COLO668 (cell line): ENCODE data around the gene PLEKHF1.

Experiments
- DNase-seq: peaks from one replicate; lab custom pipeline; 2025; ENCODE audit not compliant: unreplicated experiment; lab: John Stamatoyannopoulos, UW

Gene PLEKHF1

DNA sequence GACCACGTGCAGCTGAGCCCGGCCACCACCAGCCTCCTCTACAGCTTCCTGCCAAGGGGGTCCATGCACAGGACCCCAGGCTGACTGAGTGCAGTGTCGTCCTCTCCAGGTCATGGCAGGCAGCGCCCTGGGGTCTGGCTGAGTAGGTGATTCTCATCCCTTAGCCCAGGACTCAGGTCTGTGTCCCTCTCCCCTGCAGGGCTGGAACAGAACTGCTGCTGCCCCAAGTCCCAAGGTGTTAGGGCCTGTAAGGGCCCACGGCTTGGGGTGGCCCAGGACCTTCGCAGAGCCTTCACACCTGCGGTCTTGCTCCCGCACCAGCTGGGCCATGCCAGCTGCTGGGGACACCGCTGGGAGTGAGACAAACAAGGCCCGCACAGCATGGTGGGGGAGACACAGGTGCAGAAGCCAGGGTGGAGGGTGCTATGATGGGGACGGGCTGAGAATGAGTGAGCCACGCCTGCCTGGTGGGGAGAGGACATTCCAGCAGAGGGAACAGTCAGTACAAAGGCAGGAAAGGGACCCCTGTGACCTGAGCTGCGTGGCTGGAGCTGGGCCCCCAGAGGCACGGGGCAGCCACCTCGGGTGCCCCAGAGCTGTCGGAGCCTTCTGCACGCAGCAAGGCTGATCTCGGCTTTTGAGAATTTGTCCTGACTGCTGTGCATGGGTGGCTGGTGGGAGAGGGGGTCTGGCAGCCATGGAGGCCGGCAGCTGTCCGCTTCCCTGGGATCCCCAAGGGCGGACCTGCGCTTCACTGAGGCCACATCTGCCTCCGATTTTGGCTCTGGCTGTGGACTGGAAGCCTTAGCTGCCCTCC is 11.9 kb downstream of the PLEKHF1 start:
- DNase-seq, result no peak

DNA sequence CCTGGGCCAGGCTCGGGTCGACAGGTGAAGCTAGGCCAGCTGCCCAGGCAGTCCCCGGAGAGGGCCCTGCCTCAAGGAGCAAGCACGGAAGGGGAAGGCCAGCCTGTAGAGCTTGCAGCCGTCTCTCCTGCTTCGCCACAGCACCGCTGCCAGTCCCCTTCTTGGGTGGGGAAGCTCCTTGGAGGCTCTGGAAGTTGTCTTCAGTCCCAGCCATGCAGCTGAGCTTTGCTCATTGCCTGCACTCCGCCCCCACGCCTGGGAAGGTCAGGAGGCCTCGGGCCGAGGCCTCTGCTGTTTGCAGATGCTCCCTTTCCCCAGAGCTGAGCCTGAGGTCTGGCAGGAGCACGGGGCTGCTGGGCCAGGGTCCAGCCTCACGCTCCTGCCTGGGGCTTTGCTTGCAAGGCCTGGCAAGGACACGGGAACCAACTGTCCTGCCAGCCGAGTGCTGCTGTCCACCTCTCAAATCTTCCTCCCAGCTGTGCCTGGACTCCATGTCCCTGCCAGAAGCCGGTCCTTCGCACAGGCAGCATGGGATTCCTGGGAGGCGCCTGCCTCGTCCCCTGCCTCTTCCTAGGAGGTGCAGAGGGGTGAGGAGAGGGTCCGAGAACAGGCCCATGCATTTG is 13.3 kb downstream of the PLEKHF1 start:
- DNase-seq, result no peak

DNA sequence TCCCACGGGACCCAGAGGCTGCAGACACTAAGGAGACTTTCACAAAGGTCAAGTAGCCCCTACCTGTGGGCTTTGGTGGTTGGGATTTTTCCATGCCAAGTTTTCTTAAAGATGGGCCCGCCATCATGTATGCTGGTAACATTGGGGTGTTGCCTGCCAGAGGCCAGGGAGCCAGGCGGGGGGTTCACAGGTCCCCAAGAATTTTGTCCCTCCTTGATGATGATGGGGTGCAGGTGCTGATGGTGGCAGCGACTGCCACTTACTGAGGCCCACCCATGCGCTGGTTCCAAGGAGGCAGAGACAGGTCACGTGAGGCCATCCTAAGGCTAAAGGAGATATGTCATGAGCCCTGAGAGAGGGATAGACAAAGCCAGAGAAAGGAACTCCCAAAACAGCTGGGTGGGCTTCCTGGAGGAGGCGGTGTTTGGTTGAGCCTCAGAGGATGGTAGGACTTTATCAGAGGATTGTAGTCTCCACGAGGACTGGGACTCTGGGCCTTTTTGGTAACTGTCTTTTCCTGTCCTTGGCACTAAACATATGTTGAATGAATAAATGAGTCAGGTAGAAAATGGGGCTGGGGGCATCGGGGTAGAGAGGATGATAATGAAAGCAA is 14.4 kb downstream of the PLEKHF1 start:
- no peak for DNase-seq

DNA sequence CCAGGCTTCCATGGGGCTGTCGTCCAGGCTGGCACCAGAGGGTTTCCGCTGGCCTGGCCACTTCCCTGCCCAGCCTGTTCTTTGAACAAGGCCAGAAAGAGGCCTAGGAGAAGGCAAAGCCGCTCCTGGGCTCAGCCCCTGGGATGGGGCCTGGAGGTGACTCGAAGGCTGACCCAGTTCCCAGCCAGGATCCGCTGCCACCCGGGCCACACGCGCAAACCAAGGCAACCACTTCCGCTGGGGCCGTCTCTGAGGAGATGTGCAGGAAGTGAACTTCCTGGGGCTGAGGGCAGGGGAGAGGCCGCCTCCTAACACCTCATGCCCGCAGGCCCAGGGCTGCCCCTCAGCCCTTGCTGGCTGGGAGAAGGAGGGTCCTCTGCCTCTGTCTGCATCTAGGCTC is 15.2 kb downstream of the PLEKHF1 start:
- no peak for DNase-seq

DNA sequence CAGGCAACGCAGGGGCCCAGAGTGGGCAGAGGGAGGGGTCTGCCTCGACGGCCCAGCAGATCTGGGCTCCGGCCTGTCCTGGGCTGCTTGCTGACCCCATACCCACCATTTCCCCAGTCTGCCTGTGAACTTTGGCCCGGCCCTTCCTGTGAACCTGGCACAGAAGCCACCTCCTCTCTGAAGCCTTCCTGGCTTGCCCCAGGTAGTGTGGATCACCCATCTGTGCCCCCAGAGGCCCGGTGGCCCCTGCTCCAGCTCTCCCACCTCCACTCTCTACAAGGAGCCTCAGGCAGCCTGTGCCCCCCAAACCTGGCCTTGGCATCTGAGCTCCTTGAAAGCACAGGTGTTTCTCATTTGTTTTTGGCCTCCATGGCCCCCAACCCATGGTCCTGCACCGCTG is 15.7 kb downstream of the PLEKHF1 start:
- no peak for DNase-seq

DNA sequence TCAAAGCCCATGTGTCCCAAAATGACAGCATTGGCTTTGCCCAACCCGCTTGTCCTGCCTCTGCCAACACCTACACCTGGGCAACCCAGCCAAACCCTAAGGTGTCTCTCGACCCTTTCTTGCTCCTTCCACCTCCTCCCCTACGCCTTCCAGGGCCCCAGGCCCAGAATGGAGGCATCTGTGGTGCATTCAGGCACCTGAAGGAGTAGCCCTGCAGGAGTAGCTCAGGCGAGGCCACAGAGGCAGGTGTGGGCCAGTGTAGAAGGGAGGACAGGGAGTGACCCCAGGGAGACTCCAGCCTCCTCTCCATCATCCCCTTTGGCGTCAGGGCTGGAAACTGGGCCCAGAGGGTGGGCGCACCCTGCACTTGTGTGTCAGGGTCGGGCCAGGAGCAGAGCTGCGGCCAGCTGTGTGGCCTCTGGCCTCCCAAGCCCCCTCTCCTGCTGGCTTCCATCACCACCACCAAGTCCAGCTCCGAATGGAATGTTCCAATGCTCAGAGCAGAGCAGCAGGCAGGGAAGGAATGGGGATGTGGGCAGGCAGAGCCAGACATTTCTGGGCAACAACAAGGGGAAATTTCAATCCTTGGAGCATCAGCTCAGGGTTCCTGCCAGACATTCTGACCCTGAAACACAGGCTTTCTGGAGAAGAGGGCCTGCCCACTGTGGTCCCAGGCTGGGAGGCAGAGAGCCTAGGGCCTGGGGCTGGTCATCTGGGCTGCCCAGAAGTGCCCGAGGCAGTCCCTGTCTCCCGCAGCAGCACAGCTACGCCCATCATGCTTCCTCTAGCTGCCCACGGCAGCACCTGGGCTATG is 16.4 kb downstream of the PLEKHF1 start:
- DNase-seq, result no peak

DNA sequence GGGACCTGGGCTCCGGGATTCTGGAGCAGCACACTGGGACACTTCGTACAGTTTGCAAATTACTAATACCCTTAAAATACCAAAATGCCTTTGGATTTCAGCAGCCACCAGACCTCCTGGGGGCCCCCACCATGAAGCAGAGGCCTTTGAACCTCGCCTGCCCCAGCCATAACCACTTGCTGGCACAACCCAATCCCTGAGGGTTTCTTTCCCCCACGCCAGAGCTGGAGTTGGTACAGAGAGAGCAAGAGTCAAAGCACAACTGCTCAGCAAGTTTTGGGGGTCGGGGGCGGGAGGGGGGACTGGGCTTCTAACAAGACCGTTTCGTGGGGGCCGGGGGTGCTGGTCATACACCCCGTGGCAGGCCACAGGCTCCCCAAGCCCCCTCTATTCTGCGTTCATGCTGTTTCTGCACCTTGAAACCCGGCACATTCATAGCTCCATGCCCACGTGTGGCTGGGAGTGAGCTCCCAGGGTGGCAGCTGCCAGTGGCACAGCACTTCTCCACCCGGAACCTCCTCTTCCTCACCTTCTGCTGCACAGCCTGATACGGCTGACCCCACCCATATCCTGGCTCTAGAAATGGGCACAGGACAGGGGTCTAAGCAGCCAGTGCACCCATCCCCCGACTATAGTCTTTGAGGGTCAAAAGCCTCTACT is 17.1 kb downstream of the PLEKHF1 start:
- no peak for DNase-seq

DNA sequence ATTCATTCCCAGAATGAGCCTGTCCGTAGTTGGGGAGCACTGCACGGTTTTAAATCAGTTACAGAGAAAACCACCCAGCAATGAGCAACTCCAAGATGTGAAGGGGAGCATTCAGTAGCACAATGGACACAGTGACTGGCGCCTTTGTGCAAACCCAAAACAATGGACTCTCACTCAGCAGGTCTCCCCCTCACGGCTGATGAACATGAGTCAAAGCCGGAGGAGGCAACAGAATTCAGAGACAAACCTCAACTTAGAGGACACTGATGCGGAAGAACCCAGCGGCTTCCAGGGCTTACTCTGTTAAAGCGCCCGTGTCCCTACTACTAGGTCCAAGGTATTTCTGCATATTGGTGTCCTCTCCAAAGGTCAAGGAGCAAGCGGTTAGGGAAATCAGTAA is 17.7 kb downstream of the PLEKHF1 start:
- no peak for DNase-seq

DNA sequence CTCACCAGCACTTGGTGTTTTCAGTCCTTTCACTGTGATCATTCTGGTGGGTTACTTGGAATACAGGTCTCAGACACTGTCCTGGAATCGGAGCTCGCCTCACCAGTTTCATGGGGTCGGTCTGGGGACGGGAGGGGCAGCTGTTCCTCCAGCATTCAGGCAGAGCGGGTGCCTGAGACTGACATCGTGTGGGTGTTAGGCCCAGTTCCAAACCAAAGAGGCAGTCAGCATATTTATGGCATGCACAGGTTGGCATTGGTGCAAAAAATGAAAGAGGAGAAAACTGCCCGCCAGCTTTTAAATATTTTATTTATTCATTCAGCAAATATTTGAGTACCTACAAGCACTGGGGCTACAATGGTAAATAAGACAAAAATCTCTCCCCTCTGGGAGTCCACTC is 20.1 kb downstream of the PLEKHF1 start:
- no peak for DNase-seq

DNA sequence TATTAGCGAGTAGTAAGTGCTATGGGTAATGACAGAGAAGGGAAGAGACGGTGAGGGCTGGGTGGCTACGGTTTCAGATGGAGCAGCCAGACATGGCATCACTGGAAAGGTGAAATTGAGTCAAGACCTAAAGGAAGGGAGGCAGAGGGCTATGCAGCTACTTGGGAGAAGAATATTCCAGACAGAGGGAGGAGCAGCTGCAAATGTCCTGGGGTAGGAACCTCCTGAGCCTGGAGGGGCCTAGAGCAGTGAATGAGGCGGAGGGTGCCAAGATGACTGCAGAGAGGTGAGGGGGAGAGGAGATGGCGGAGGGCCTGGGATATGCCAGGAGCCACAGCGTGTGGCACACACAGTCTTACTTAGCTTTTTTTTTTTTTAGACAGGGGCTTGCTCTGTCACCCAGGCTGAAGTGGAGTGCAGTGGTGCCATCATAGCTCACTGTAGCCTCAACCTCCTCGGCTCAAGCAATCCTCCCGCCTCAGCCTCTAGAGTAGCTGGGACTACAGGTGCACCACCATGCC is 21.1 kb downstream of the PLEKHF1 start:
- no peak for DNase-seq

DNA sequence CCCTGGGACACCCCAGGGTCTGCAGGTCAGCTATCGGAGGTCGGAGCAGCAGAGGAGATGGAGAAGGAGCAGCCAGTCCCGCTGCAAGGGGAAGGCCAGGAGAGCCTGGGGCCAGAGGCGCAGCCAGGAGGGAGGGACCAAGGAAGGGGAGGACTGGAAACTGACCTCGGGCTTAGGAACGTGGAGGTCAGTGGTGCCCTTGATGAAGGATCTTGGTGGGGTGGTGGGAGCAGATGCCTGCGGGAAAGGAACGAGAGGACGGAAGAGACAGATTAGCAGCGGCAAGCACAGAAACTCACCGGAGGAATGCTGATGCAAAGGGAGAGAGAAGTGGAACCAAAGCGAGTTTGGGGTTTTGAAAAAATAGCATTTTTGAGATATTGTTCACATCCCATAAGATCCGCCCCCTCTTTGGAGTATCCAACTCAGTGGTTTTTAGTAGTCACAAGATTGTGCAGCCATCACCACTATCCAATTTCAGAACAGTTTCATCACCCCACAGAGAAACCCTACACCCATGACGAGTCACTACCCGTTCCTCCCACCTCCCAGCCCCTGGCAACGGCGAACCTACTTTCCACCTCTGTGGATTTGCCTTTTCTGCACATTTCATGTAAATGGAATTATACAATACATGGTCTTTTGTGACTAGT is 22.1 kb downstream of the PLEKHF1 start:
- no peak for DNase-seq

DNA sequence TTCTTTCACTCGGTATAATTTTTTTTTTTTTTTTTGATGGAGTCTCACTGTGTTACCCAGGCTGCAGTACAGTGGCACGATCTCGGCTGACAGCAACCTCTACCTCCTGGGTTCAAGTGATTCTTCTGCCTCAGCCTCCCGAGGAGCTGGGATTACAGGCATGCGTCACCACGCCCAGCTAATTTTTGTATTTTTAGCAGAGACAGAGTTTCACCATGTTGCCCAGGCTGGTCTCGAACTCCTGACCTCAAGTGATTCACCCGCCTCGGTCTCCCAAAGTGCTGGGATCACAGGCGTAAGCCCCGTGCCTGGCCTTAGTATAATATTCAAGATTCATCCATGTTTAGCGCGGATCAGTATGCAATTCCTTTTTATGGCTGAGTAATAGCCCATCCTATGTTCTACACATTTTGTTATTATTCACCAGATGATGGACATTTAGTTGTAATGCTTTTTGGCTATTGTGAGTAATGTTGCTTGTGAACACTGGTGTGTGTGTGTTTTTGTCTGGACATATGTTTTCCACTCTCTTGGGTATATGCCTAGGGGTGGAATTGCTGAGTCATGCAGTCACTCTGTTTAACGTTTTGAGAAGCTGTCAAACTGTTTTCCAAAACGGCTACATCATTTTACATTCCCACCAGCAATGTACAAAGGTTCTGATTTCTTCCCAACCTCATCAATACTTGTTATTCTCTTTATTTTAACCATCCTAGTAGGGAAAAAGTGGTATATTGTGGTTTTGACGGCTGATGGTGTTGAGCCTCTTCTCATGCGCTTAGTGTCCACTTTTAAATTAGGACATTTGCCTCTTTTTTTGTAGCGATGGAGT is 22.9 kb downstream of the PLEKHF1 start:
- DNase-seq, result no peak

DNA sequence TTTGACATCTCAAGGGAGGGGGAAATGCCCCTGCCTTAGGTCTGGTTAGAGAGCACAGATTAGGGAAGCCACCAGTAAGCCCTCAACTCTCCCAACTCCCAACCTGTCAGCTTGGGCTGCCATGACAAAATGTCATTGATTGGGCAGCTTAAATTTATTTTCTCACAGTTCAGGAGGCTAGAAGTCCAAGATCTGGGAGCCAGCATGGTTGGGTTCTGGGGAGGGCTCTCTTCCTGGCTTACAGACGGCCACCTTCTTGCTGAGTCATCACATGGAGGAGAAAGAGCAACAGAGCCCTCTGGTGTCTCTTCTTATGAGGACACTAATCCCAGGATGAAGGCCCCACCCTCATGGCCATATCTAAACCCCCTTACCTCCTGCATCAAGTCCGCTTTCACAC is 25.6 kb downstream of the PLEKHF1 start:
- peak; percentile 10 for DNase-seq

DNA sequence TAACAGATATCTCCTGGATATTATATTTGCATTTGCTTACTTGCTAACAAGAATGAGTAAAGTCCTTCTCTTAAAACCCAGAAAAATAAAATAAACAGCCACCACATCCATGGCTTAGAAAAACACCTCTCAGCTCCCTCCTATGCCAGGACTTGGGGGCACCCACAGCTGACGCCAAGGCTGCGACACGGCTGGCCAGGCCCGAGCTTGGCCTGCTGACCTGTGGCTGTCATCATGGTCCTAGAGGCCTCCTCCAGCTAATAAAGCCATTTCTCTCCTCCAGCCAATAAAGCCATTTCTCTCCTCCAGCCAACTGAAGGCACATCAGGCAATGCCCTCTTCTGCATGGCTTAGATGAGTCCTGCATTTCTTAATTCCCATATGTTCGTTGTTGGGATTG is 28.9 kb downstream of the PLEKHF1 start:
- DNase-seq, result no peak

DNA sequence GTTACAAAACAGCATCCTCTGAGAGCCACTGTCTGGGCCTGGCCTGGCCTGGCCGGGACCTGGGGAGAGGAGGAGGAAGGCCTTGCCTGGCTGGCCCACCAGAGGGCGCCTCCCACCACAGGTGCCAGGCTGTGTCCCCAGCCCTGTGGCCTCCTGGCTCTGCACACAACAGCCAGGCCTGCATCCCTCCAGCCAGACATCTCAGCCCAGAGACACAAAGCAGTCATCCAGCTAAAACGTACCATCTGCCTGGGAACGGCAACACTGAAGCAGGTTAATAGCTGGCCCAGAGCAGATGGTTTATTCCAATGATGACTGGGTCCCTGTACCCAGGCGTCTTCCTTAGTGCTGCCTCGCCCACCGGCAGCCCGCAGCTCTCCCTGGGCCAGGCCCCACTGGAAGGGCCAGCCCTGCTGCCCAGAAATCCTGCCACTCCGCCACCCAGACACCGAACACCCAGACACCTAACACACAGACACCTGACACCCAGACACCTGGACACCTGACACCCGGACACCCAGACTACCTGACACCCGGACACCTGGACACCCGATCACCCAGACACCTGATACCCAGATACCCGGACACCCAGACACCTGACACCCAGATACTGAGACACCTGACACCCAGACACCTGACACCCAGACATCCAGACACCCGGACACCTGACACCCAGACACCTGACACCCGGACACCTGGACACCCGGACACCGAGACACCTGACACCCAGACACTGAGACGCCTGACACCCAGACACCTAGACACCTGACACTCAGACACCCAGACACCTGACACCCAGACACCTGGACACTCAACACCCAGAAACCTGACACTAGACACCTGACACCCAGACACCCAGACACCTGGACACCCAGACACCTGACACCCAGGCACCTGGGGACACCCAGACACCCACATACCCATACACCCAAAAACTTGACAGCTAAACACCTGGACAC is 29.7 kb downstream of the PLEKHF1 start:
- peak; percentile 52 for DNase-seq

DNA sequence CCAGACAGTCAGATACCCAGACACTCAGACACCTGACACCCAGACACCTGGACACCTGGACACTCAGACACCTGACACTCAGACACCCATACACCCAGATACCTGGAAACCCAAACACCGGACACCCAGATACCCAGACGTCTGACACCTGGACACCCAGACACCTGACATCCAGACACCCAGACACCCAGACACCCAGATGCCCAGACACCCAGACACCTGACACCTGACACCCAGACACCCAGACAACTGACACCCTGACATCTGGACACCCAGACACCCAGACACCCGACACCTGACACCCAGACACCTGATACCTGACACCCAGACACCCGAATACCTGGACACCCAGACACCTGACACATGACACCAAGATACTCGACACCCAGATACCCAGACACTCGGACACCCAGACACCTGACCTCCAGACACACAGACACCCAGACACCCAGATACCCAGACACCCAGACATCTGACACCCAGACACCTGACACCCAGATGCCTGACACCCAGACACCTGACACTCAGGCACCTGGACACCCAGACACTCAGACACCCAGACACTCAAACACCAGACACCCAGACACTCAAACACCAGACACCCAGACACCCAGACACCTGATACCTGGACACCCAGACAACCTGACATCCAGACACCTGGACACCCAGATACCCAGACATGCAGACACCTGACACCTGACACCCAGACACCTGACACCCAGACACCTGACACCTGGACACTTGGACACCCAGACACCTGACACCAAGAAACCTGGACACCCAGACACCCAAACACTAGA is 30.7 kb downstream of the PLEKHF1 start:
- DNase-seq, result peak; percentile 12

DNA sequence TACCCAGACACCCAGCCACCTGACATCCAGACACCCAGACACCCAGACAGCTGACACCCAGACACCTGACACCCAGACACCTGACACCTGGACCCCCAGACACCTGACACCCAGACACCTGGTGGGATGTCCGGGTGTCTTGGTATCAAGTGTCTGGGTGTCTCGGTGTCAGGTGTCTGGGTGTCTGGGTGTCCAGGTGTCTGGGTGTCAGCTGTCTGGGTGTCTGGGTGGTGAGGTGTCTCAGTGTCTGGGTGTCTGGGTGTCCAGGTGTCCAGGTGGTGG is 31.2 kb downstream of the PLEKHF1 start:
- DNase-seq, result no peak
